ENCODE results near the gene DNM3.

The DNM3 gene

DNA sequence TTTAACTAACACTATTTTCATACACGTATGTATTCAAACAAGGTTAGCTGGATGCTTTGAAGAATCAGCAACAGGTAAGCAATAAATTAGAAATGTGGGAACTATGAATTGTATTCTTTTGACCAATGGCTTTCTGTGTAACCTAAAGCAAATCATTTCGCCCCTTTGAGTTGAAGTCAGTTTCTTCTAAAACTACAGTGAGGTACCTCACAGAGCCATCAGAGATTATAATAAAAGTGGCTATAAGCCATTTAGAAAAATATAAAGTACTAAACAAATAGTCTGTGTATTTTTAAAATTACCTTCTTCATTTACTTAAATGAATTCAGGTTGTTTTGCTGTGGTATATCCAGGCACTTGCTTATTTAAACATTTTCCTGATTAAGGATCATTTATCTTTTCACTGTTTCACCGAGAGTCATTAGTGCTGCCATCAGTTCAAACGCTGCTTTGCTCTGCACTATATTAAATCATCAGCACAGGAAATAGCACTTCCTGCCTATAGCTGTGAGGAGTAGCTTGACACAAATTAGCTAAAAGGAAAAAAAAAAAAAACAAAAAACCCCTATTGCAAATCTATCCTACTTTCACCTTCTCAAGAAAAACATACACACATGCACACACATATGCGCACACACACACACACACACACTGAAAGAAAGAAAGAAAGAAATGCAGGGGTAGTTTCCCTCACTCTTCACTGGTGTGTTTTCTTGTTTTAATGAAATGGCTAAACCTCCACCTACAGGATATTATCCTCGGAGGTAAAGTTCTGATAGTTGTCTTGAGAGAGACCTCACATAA, 539.3 kb downstream of the DNM3 start:
- DNase-seq, result no peak

DNA sequence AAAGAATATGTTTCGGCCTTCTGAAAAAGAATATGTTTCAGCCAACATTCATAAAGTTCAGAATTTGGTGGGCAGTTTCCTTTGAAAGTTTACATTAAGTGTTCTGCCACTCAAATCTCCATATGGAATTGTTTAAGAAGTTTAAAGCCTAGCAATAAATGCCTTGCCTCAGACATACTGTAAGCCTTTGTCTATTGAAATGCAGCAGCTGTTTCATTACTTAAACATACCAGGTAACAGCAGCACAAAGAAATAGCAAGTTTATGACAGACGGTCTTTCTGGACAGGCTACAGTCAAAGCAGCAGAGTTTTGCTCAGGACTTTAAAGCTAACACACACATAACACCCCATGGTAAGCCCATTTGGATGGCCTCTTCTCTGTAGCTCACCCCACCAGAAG, 540.6 kb downstream of the DNM3 start:
- no peak for DNase-seq

GRCh38 chr1:172382406-172382805, 541.1 kb downstream of the DNM3 start:
- DNase-seq, result no peak

DNA sequence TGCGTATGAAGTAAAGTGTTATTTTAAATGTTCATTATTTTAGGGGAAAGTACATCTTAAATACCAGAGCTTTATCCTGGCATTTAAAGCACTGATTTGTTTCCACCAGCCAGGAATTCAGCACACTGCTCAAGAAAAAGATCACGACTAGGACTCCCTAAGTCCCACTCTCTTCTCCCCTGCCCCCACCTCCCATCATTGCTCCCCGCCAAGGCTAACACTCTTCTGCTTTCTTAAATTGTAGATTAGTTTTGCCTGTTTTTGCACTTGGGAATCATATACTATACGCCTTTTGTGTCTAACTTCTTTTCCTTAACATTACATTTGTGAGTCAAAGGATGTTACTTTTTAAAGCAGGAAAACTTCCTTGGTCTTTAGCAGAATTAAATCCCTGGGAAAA, 541.7 kb downstream of the DNM3 start:
- DNase-seq, result no peak

- peak; percentile 87 for DNase-seq
Measured at GRCh38 chr1:172383536-172383935, 542.2 kb downstream of the DNM3 start.

DNA sequence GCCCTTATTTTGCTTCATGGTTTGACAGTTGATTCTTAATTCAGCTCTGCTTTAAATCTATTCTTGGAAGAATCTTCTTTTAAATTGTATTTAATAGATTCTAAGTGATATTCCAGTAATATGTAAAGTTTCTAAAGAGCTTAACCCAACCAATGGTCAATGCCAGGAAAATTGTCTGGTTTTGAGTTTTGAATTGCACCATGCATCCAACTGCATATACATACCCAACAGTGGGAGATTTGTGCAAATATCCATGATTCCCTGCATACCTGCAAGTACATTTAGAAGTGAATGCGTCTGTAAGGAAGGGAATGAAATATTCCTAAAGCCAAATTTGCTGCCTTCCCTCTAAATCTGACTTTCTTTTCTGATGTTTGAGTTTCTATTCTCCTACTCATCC, 543.4 kb downstream of the DNM3 start:
- DNase-seq, result no peak

DNA sequence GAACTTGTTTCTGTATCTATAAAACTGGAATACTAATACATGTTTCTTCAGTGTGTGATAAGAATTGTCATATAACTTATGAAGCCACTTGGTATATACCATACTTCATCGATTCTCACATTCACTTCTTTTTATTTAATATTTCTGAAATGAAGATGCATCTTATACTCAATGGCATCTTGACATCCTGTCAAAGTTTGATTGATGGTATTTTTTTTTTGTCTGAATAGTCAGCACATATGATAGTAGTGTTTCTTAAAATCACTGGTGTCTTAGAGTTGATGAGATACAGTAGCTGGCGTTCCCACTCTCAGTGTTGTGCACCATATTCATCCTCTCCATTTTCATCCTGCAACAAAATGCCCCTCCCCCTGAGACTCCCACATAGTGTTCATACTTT, 544.7 kb downstream of the DNM3 start:
- no peak for DNase-seq

DNA sequence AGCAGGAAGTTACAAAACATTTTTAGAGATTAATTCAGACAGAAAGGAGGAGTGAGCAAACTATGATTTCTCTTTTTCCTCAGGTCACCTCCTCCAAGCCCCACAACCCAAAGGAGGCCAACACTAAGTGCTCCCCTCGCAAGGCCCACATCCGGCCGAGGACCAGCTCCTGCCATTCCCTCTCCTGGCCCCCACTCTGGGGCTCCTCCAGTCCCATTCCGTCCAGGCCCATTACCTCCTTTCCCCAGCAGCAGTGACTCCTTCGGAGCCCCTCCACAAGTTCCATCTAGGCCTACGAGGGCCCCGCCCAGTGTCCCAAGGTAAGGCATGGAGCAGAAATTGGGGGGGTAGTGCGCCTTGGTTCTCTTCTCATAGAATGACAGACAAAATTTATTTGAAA, 547.2 kb downstream of the DNM3 start:
- no peak for DNase-seq

DNA sequence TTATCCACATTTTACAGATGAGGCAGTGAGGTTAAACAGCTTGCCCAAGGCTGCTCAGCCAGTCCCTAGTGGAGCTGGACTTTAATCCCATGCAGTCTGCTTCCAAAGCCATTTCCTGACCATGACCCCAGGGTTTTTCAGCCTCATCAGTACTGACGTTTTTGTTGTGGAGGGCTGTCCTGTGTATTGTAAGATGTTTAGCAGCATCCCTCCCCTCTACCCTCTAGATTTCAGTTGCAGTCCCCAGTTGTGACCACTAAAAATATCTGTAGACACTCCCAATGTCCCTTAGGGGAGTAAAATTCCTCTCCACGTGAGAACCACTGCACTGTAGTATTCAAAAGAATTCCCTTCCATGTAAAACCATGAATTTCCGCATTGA, 549.0 kb downstream of the DNM3 start:
- DNase-seq, result no peak

- DNase-seq, result no peak
Measured at GRCh38 chr1:172390683-172391551, 549.6 kb downstream of the DNM3 start.

DNA sequence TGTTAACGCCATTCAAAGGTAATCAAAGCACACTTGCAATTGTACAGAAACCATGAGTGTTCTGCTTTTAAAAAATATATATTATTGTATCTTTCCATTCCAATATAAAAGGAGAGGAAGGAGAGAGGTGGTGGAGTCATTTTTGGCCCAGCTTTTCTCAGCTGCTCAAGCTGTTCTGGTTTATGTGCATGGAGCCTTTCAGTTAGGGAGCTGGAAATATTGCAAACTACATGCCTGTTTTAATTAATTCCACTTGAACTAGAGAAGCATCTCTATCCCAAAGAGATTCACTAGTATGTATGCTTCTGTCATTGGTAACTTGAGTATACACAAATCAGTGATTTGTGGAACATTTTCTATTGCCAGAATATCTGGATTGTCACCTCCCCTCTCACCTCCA, 550.7 kb downstream of the DNM3 start:
- DNase-seq, result no peak

GRCh38 chr1:172393354-172393753, 552.1 kb downstream of the DNM3 start:
- DNase-seq, result no peak

DNA sequence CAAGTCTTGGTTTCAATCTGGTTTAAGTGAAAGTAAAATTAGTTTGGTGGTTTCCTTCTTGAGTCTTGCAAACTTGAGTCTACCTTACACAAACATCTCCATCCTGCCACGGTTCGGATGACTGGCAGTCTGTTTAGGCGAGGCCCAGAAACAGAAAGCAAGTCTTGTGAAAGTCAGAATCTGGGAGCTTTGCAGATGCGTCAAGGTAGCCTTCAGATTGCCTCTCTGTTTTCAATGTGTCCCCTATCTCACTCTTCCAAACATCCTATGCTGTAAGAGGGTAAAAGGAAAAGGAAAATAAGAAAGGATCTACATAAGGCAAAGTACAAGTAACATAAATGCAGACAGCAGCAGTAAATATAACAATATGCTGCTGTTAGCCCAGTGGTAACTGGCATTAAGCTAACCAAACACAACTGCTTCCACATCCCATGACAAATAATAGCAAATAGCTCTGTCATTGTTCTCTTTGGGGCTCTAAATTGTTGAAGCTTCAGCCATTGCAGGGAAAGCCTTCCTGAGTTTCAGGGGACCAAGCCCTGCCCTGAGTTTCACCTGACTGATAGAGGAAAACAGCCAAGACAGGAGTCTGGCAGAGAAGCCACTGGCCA, 552.9 kb downstream of the DNM3 start:
- DNase-seq, result no peak

GRCh38 chr1:172394811-172395210, 553.5 kb downstream of the DNM3 start:
- DNase-seq, result peak; percentile 55

DNA sequence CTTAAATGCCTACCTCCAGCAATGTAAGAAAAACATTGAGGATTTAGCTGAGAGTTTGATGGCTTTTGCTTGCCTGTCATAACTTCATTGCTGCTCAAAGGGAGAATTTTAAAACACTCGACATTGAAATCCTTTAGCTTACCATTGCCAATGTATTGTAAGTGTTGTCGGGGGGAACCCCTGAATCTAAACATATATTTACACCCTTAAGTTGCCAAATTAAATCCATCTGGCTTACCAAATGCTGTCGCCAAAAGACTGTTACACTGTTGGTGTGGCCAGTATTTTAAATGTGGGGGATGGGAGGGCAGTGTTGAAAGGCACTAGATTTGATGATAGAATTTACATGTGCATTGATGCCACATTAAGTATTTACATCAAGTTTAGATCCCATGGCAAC, 554.3 kb downstream of the DNM3 start:
- DNase-seq, result no peak

- DNase-seq, result no peak
Measured at GRCh38 chr1:172397221-172397620, 555.9 kb downstream of the DNM3 start.

- DNase-seq, result no peak
Measured at GRCh38 chr1:172397633-172398032, 556.3 kb downstream of the DNM3 start.

DNA sequence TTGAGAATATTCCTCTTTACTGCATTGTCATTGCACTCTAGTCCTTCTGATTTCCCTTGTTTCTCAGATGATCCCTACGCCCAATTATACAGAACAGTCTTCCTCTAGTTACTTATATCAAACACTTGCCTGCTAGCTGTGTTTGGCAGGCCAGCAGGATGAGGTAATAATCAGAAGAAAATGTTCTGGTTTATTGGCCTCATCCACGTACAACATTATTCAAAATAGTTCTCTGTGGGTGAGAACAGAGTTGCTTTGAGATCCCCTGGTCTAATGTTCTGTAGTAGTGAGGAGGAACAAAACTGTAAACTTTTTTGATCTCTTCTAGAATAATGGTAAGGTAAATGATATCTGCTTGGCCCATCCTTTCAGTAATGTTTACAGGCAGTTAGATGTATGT, 556.9 kb downstream of the DNM3 start:
- DNase-seq, result no peak

DNA sequence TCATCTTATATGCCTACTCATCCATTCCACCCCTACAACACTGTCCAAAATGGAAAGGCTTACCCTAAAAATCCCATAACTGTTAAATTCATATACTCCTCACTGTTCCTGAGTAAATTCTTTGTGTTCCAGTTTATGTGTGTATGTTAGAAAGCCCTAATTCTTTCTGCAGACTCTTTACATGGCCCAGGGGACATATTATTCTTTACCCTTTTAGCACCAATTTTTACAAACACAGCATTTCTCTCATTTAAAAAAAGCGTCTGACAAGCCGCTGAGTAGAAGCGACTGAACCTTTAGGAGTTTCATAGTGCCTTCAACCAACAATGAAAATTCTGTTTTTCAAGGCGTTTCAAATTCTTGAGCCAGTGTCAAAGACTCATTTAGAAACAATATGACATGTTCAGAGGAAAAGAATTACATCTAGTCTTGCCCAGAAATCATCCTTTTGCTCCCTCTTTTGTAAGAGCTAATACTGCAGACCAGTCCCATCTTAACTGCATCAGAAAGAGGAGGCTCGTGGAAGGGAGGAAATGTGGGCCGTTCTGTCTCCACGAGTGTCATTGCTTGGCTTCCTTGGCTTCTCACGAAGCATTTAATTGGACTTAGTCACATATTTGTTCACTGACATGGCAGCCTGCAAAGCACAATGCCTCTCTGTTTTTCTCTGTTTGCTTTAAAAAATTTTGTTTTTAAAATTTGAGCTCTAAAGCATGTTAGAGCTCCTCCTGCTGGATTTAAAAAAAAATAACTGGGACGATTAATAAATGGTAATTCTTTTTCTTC, 557.9 kb downstream of the DNM3 start:
- DNase-seq, result peak; percentile 98

DNA sequence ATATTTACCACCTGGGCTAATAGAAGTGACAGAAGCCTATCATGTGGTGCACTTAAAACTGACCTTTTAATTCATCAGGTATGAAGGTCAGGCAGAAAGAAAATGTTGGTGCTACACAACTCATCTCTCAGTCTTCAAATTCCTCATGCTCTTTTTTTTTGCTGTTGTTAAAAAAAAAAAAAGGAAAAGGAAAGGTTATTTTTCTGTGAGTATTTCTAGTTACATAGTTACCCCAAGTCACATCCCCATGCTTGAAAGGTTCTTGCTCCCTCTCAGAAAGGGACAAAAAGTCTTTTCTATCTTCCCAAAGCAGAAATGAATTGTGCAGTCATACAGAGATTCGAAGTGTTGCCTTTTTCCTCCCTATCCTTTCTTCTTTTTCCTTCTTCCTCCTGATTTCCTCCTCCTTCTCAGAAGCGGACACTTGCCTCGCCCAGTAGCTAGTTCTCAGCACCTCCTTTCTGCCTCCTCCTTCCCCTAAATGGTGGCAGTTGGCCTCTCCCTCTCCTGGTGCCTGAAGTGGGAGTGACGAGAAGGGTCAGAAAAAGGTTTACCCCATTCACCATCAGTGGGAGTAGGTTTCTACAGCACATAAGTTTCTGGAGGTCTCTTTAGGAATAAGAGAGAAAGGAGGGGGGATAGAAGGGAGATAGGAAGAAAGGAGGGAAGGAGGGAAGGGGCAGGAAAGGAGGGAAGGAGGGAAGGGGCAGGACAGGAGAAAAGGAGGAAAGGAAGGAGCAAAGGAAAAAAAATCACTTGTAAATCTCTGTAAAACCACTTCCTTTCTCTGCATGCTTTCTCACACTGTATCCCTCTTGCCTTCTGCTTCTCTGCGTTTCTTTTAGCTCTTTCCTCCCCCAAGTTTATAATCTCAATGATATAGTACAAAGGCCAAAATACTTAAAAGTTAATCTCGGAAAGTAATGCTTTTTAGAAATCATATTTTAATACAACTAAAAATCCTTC, 558.7 kb downstream of the DNM3 start:
- no peak for DNase-seq

DNA sequence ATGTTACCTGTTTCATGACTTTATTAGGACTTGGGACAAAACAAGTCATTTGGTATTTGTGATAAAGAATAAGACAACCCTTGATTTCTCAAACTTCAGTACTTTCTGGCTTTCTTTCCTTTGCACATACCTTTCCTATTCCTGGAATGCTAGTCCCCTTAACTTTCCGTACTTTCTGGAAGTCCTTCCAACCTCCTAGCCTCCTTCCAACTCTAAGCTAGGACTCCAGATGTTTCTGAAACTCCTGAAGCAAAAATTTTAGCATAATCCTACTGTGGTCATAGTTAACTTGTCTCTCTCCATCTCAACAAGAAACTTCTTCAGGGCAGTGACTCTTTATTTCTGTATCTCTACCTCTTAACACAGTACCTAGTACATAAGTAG, 559.4 kb downstream of the DNM3 start:
- DNase-seq, result no peak

GRCh38 chr1:172401477-172401876, 560.2 kb downstream of the DNM3 start:
- DNase-seq, result no peak
